Activated naive CD4-positive, alpha-beta T cell treated with anti-CD3 and anti-CD28 coated beads, Interleukin-2, amount 10 ng/mL, durations not matched to agents 7 days and 5 days (primary cell): Measurements from ENCODE around the gene RNF220.

Experiments
- CTCF ChIA-PET: fragments of 350-600 bp; sonication (Branson Sonifier 250); formaldehyde crosslinking; loops from one replicate; lab custom pipeline; 2021; ENCODE audit warnings: antibody characterized with exemption; lab: Charles Lee
- DNase-seq: peaks from one replicate; pipeline ENCODE4 v3.0.0-alpha.2; 2020
- H3K27ac Mint-ChIP-seq: one replicate; pipeline ENCODE4 v1.8.0; 2021; ENCODE audit warnings: mild to moderate bottlenecking, moderate library complexity, mixed read lengths
- H3K27me3 Mint-ChIP-seq: one replicate; pipeline ENCODE4 v1.8.0; 2021; ENCODE audit warnings: mild to moderate bottlenecking, mixed read lengths
- H3K36me3 Mint-ChIP-seq: one replicate; pipeline ENCODE4 v1.8.0; 2021; ENCODE audit warnings: mixed read lengths
- H3K4me1 Mint-ChIP-seq: one replicate; pipeline ENCODE4 v1.8.0; 2021; ENCODE audit warnings: mixed read lengths
- H3K4me3 Mint-ChIP-seq: one replicate; pipeline ENCODE4 v1.8.0; 2021; ENCODE audit warnings: mild to moderate bottlenecking, moderate library complexity, mixed read lengths
- H3K9me3 Mint-ChIP-seq: one replicate; pipeline ENCODE4 v1.8.0; 2021; ENCODE audit warnings: mixed read lengths

RNF220 gene

DNA sequence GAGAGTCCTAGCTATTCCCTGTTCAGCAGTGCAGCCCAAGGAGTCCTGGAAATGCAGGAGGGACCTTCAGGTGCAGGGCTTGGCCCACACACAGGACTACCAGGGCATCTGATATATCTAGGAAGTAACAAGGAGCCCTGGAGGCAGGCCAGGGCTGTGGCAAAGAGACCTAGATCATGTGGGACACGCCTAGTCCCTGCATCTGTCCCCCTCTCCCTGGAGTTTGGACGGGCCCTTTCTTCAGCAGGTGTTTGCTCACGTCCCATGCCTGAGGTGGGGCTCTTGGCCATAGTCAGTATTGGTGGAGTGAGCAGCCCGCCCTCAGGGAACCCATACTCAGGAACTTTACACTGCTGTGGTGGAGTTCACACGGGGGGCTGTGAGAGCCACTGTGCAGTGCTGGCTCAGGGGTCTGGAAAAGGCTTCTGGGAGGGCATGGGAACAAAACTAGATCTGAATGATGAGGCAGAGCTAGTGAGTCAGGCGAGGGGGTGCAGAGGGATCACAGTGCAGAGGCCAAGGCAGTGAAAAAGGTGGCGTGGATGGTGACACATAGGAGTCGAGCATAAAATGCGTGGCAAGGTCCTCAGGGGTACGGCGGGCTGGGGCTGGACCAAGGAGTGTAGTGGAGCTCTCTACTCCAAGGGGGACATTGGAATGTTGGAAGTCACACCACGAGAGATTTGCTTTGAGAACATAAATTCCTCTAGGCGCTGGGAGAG lies 243.6 kb downstream of the RNF220 start:
- H3K36me3 Mint-ChIP-seq: peaks cover 36% of the 10 kb centered on the region
- no peaks in the 10 kb centered on the region for H3K27me3 Mint-ChIP-seq
- DNase-seq: no peak
- H3K27ac Mint-ChIP-seq: no peak overlapping the region
- H3K4me3 Mint-ChIP-seq: no peak overlapping the region
- H3K4me1 Mint-ChIP-seq: no peaks in the 10 kb centered on the region
- no peaks in the 10 kb centered on the region for H3K9me3 Mint-ChIP-seq
- CTCF ChIA-PET: no interaction called here

DNA sequence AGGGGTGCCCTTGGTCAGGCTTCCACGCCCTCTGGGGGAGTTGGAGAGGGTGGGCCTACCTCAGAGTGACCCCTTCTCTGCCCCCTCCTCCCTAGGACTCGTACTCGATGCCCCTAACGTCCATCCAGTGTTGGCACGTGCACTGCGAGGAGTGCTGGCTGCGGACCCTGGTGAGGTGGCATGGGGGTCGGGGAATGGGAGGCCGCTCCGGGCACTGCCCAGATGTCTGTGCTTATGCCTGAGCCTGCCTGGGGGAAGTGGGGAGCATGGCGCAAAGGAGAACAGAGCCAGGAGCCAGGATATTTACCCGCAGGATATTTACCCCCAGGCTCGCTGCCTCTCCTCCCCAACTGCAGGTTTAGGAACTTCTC lies 244.7 kb downstream of the RNF220 start:
- no peak overlapping the region for H3K4me3 Mint-ChIP-seq
- H3K9me3 Mint-ChIP-seq: no peaks in the 10 kb centered on the region
- no peak overlapping the region for H3K27ac Mint-ChIP-seq
- peaks cover 29% of the 10 kb centered on the region for H3K36me3 Mint-ChIP-seq
- no peak for DNase-seq
- no peaks in the 10 kb centered on the region for H3K27me3 Mint-ChIP-seq
- CTCF ChIA-PET: no interaction called here
- H3K4me1 Mint-ChIP-seq: no peaks in the 10 kb centered on the region

DNA sequence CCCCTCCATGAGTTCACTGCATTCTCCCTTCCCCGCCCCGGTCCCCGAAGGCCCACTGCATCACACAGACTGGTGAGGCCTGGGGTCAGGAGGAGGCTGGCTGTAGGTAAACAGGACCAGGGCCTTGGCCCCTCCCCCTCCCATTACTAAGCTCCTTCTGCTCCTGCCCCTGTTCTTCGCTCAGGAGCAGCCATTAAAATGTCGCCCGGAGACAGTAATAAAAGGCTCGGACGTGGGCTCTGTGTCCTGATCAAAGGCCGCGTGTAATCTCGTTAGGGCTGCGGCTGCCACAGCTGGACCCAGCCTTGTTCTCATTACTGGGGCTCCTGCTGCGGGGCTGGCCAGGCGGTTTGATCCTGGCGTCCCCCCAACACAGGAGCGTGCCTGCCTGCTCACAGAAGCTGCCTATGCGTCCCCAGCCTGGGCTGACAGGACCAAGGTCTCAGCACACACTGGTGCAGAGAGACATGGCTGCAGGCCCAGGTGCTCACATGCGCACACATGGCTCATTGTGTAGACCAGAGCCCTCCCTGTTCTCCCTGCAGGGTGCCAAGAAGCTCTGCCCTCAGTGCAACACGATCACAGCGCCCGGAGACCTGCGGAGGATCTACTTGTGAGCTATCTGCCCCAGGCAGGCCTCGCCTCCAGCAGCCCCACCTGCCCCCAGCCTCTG lies 245.2 kb downstream of the RNF220 start:
- Mint-ChIP-seq H3K4me1 (no peaks in the 10 kb centered on the region), H3K27me3 (no peaks in the 10 kb centered on the region), H3K9me3 (no peaks in the 10 kb centered on the region), H3K4me3 (no peak overlapping the region), H3K36me3 (peaks cover 24% of the 10 kb centered on the region), H3K27ac (no peak overlapping the region)
- DNase-seq: no peak
- CTCF ChIA-PET: interaction anchor here (0.9 kb wide), 1 partner anchor 9 kb away, joined by 3 read pairs; no protein-coding TSS in a partner anchor

DNA sequence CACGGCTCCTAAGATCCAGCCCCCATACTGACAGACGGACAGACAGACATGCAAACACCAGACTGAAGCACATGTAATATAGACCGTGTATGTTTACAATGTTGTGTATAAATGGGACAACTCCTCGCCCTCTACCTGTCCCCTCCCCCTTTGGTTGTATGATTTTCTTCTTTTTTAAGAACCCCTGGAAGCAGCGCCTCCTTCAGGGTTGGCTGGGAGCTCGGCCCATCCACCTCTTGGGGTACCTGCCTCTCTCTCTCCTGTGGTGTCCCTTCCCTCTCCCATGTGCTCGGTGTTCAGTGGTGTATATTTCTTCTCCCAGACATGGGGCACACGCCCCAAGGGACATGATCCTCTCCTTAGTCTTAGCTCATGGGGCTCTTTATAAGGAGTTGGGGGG lies 246.0 kb downstream of the RNF220 start:
- CTCF ChIA-PET: interaction anchor here (0.9 to 2.8 kb wide), 10 partner anchors 8 to 434 kb away, joined by 3 to 62 read pairs (median 22); no protein-coding TSS in a partner anchor
- Mint-ChIP-seq H3K27ac (no peak overlapping the region), H3K27me3 (no peaks in the 10 kb centered on the region), H3K4me3 (no peak overlapping the region), H3K4me1 (no peaks in the 10 kb centered on the region), H3K36me3 (peaks cover 22% of the 10 kb centered on the region), H3K9me3 (no peaks in the 10 kb centered on the region)
- DNase-seq: no peak

DNA sequence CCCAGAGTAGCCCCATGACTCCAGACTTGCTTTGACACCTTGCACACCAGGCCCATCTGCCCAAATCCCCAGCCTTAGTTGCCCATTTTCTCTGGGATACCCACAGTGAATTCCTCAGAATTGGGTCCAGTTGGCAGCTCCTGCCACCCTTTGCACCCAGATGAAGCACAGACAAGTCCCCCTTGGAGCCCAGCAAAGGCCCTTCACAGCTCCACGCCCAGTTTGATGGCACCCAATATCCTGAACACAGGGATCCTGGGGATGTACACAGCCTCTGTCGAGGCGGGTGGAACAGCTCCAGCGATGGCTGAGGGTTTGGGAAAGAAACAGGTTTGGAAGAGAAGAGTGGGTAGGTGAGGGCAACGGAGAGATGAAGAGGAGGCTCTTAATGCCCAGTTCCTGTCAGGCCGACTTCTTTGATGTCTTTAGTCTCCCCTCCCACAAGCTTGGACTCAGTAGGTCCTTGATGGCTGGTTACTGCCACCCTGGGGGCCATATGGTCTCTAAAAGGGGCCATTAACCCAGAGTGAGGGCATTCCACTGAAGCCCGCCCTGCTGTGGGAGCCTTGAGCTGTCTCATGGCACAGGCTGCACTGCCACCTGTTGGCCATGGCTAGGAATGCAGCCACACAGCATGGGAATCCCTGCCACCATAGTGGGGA lies 247.5 kb downstream of the RNF220 start:
- H3K4me3 Mint-ChIP-seq: no peak overlapping the region
- no peaks in the 10 kb centered on the region for H3K4me1 Mint-ChIP-seq
- H3K27me3 Mint-ChIP-seq: no peaks in the 10 kb centered on the region
- CTCF ChIA-PET: interaction anchor here (0.6 to 2.8 kb wide), 38 partner anchors 10 to 965 kb away, joined by 3 to 62 read pairs (median 4); partner anchors contain the start of genes ARMH1 and TMEM53
- peak; percentile 81 for DNase-seq
- H3K27ac Mint-ChIP-seq: peak overlapping the region; percentile 28
- H3K36me3 Mint-ChIP-seq: peaks cover 17% of the 10 kb centered on the region
- no peaks in the 10 kb centered on the region for H3K9me3 Mint-ChIP-seq

DNA sequence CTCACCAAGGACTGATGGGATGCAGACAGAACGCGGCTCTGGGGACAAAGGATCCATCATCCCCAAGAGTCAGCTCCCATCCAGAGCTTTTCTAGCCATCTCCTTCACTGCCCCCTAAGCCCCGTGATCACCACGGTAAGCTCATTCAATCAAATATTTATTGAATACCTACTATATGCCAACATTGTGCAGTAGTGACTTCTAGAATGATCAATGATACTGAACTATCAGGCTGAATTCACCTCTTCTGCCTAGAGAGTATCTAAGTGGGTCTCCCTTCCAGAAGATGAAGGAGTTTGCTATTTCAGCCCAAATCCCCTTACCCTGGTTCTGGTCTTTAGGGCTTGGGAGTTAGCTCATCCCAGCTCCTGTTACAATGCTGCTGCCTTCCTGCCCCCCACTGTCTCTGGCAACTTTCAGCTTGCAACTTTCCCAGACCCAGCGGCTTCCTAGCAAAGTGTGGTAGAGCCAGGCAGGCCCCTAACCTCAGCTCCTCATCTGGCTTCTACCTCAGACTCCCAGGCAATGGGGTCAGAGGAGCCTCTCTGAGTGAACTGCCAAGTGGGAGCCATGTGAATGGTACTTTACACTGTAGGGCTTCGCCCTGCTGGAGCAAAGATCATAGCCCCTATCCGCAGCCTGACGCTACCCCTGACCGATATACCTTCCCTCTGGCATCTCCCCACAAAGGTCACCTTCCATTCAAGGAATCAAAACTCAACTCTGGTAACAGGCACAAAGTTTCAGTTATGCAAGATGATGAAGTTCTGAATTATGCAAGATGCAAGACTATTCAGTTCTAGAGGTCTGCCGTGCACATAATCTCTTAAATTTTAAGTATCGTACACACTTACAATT lies 248.3 kb downstream of the RNF220 start:
- H3K36me3 Mint-ChIP-seq: peaks cover 12% of the 10 kb centered on the region
- no peak overlapping the region for H3K27ac Mint-ChIP-seq

DNA sequence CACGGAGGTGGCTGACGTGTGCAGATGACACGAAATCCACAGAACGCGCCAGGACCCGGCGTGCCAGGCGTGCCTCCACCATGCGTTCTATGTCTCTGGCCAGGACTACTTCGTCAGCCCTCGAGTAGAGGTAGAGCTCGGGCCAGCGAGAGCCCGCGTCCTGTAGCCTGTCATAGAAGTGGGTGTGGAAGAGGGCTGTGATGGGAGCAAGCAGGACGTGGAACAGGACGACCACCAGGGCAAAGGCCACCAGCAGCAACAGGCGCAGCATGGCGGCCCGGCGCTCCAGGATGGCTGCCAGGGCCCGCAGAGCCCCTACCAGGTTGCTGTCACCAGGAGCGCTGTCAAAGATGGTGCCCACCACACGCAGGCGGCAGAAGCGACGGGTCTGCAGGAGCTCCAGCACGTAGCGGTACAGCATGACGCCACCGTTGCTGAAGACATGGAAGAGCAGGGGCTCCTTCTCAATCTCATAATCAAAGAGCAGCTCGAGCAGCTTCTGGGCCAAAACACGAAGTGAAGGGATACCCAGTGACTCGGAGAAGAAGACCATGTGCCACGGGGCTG lies 249.6 kb downstream of the RNF220 start:
- Mint-ChIP-seq H3K4me3 (no peak overlapping the region), H3K27me3 (no peaks in the 10 kb centered on the region), H3K27ac (no peak overlapping the region), H3K36me3 (peaks cover 6% of the 10 kb centered on the region), H3K4me1 (no peaks in the 10 kb centered on the region), H3K9me3 (no peaks in the 10 kb centered on the region)
- DNase-seq: no peak
- CTCF ChIA-PET: interaction anchor here (0.9 to 1.6 kb wide), 4 partner anchors 12 to 42 kb away, joined by 3 to 6 read pairs (median 3); partner anchors contain the start of genes ARMH1 and TMEM53

More for the DNA sequence above, 248.3 kb downstream of the RNF220 start:
- no peaks in the 10 kb centered on the region for H3K27me3 Mint-ChIP-seq
- no peak for DNase-seq
- H3K4me3 Mint-ChIP-seq: no peak overlapping the region
- H3K4me1 Mint-ChIP-seq: no peaks in the 10 kb centered on the region
- H3K9me3 Mint-ChIP-seq: no peaks in the 10 kb centered on the region
- CTCF ChIA-PET: interaction anchor here (0.5 to 2.8 kb wide), 33 partner anchors 11 to 965 kb away, joined by 3 to 62 read pairs (median 5); partner anchors contain the start of genes ARMH1 and TMEM53

DNA sequence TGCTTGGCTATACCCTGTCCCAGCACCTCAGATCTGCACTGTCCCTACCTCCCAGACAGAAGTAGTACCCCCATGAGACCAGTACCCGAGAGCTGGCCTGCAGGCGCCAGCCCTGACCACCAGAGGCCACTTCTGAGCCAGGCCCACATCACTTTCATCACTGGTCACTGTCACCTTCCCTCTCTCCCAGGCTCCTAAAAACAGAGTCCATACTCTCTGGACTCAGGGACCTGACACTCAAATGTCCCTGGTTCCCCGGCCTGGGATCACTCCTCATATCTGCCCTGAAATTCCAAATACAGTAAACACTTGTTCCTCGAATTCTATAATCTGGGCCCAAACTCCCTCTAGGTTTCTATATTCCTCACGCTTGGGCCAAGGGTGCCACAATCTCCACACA lies 250.6 kb downstream of the RNF220 start:
- no peak for DNase-seq
- CTCF ChIA-PET: interaction anchor here (1.1 to 1.6 kb wide), 3 partner anchors 18 to 41 kb away, joined by 3 to 6 read pairs (median 3); partner anchors contain the start of genes ARMH1 and TMEM53
- Mint-ChIP-seq H3K4me1 (no peaks in the 10 kb centered on the region), H3K27me3 (no peaks in the 10 kb centered on the region), H3K9me3 (no peaks in the 10 kb centered on the region), H3K36me3 (peaks cover 3% of the 10 kb centered on the region), H3K27ac (no peak overlapping the region), H3K4me3 (no peak overlapping the region)

DNA sequence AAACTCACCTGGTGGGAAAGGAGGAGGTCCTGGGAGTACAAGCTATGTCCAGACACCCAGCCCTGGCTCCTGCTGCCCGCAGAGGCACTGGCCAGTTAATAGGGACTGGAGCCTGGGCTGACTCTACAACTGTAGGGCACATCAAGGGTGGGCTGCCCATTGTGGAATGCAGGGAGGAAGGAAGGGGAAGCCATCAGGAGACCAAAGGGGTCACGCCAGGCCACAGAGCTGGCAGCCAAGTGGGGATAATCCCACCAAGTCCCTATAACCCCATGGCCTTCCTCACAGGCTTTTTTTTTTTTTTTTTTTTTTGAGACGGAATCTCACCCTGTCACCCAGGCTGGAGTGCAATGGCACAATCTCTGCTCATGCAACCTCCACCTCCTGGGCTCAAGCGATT lies 254.5 kb downstream of the RNF220 start:
- Mint-ChIP-seq H3K4me1 (peaks cover 3% of the 10 kb centered on the region), H3K36me3 (no peaks in the 10 kb centered on the region), H3K4me3 (no peak overlapping the region), H3K27ac (no peak overlapping the region), H3K27me3 (no peaks in the 10 kb centered on the region), H3K9me3 (no peaks in the 10 kb centered on the region)
- DNase-seq: no peak
- CTCF ChIA-PET: interaction anchor here (0.7 to 1.1 kb wide), 3 partner anchors 16 to 400 kb away, joined by 3 to 4 read pairs (median 3); no protein-coding TSS in a partner anchor

DNA sequence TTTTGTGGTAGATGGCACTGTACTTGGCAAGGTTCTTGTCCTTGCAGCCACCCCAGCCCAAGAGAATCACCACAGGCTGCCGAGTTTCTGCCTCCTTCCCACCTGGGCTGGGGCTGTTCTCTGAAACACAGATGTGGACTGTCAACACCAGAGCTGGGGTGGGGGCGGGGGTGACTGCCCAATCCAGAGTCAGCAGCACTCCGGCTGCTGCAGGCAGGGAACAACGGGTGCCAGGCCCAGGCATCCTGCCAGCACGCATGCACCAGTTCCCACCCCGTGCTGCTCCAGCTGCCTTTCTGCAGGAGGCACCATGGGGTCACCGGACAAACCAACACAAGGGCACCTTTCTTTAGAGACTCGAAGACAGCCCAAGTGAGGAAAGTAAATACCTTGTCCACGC lies 255.1 kb downstream of the RNF220 start:
- Mint-ChIP-seq H3K27ac (no peak overlapping the region), H3K27me3 (no peaks in the 10 kb centered on the region), H3K4me3 (no peak overlapping the region), H3K9me3 (no peaks in the 10 kb centered on the region), H3K4me1 (peaks cover 8% of the 10 kb centered on the region), H3K36me3 (no peaks in the 10 kb centered on the region)
- no peak for DNase-seq
- CTCF ChIA-PET: interaction anchor here (0.7 to 1.1 kb wide), 2 partner anchors 22 to 400 kb away, joined by 3 to 4 read pairs; no protein-coding TSS in a partner anchor

DNA sequence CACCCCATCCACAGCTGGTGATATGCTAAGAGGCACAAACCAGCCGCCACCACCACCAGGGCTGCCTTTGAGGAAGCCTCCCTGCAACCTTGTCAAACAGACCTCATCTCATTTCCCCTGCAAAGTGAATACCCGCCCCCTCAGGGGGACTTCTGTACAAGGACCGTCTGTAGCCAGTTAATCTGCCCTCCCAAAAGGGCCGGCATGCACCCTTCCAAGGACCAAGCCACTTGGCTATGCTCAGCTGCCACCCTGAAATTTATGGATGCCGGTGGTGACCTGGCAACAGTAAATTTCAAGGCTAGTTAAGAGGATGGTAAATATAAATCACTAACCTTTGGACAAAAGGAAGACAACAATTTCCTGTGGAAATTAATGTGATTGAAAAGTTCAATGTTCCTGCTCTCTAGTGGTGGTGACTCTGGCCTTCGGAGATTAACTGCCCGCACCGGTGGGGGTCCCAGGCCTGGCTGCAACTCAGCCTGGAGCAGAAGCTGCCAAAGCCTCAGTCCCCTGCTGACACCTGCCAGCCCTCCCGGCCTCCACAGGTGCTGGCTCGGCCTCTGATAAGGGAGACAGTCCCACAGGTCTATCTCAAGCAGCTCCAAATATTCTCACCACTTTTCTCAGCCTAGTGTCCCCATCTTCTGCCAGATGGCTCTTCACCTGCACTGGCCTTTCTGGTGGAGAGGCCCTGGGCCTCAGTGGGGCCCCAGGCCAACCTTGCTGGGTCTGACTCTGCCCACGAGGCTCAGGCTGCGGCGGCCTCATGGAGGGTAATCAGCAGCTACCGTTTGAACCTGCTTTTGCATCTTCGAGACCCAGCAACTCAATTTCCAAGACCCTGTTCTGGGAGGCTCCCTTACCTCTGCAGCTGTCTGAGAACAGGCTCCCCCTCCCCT lies 257.0 kb downstream of the RNF220 start:
- Mint-ChIP-seq H3K9me3 (no peaks in the 10 kb centered on the region), H3K4me3 (no peak overlapping the region), H3K4me1 (peaks cover 8% of the 10 kb centered on the region), H3K27me3 (no peaks in the 10 kb centered on the region), H3K36me3 (no peaks in the 10 kb centered on the region), H3K27ac (no peak overlapping the region)
- CTCF ChIA-PET: interaction anchor here (5.6 kb wide), 1 partner anchor 10 kb away, joined by 40 read pairs; no protein-coding TSS in a partner anchor
- no peak for DNase-seq

DNA sequence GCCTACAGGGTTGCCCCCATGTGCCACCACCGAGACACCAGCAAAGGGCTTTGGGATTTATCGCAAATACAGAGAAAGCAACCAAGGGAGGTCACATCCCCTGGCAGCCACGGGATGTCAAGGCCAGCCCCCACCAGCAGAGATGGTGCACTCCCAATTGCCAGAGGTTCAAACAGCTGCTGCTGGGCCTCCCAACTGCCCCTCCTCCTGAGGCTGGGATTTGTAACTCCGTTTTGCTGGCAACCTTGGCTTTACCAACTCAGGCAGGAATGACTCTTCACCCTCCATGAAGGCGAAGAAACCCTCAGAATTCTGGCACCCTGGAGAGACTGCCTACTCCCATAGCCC lies 257.6 kb downstream of the RNF220 start:
- Mint-ChIP-seq H3K27me3 (no peaks in the 10 kb centered on the region), H3K27ac (no peak overlapping the region), H3K36me3 (no peaks in the 10 kb centered on the region), H3K4me3 (no peak overlapping the region), H3K9me3 (no peaks in the 10 kb centered on the region), H3K4me1 (peaks cover 8% of the 10 kb centered on the region)
- DNase-seq: no peak
- CTCF ChIA-PET: interaction anchor here (1.1 to 5.6 kb wide), 2 partner anchors 10 to 17 kb away, joined by 3 to 40 read pairs; no protein-coding TSS in a partner anchor
